CD8-positive, alpha-beta memory T cell (primary cell): Measurements from ENCODE around the gene LCN6. TPM values are rescaled to one million over a fixed set of nuclear protein-coding genes. Genes with fewer than 3 reads are reported as not detected.

ENCODE experiments used
- CTCF ChIA-PET: fragments of 350-600 bp; sonication (Branson Sonifier 250); formaldehyde crosslinking; loops from one replicate; lab custom pipeline; 2021; ENCODE audit warnings: antibody characterized with exemption; lab: Charles Lee
- POLR2A ChIA-PET: fragments of 350-600 bp; sonication (Branson Sonifier 250); formaldehyde crosslinking; loops from one replicate; lab custom pipeline; 2021; ENCODE audit warnings: antibody characterized with exemption; lab: Charles Lee
- DNase-seq, 5 donors: peaks; one replicate each; pipeline versions ENCODE4 v3.0.0 to v3.0.0-alpha.2; 2020 to 2022; ENCODE audit warnings: mixed read lengths in 1 of 5
- H3K27ac ChIP-seq: one replicate; pipeline ENCODE4 v1.7.0; 2013; ENCODE audit warnings: low read depth, mild to moderate bottlenecking, low read length, moderate library complexity
- H3K27me3 ChIP-seq: 2 replicates; pipeline ENCODE4 v1.7.0; 2013; ENCODE audit warnings: low read length, mild to moderate bottlenecking; ENCODE audit not compliant: insufficient read depth, poor library complexity, severe bottlenecking
- H3K36me3 ChIP-seq: 2 replicates; pipeline ENCODE4 v1.7.0; 2013; ENCODE audit warnings: mild to moderate bottlenecking, low read length, moderate library complexity; ENCODE audit not compliant: insufficient read depth
- H3K4me1 ChIP-seq: 2 replicates; pipeline ENCODE4 v1.7.0; 2013; ENCODE audit warnings: mild to moderate bottlenecking, low read length, moderate library complexity; ENCODE audit not compliant: insufficient read depth
- H3K4me3 ChIP-seq: 2 replicates; pipeline ENCODE4 v1.7.0; 2013; ENCODE audit warnings: mild to moderate bottlenecking, low read length
- H3K9me3 ChIP-seq: 2 replicates; pipeline ENCODE4 v1.7.0; 2013; ENCODE audit warnings: mild to moderate bottlenecking, low read length
- H3K27ac Mint-ChIP-seq, 8 donors: one replicate each; pipeline ENCODE4 v1.8.0; 2020 to 2021; ENCODE audit warnings: mixed read lengths in 8 of 8, mild to moderate bottlenecking in 6 of 8, inconsistent platforms in 3 of 8, moderate library complexity in 3 of 8
- H3K27me3 Mint-ChIP-seq, 2 donors: one replicate each; pipeline ENCODE4 v1.8.0; 2020 to 2021; ENCODE audit warnings: mixed read lengths in 2 of 2, mild to moderate bottlenecking in 1 of 2, moderate library complexity in 1 of 2
- H3K36me3 Mint-ChIP-seq, 3 donors: one replicate each; pipeline ENCODE4 v1.8.0; 2020 to 2021; ENCODE audit warnings: mixed read lengths in 3 of 3, inconsistent platforms in 1 of 3, mild to moderate bottlenecking in 1 of 3
- H3K4me1 Mint-ChIP-seq, 3 donors: one replicate each; pipeline ENCODE4 v1.8.0; 2020 to 2021; ENCODE audit warnings: mixed read lengths in 3 of 3, inconsistent platforms in 1 of 3, mild to moderate bottlenecking in 1 of 3
- H3K4me3 Mint-ChIP-seq, 7 donors: one replicate each; pipeline ENCODE4 v1.8.0; 2020 to 2021; ENCODE audit warnings: mixed read lengths in 7 of 7, mild to moderate bottlenecking in 6 of 7, moderate library complexity in 4 of 7, inconsistent platforms in 2 of 7
- H3K9me3 Mint-ChIP-seq, 5 donors: one replicate each; pipeline ENCODE4 v1.8.0; 2020 to 2022; ENCODE audit warnings: mixed read lengths in 5 of 5, mild to moderate bottlenecking in 3 of 5, moderate library complexity in 2 of 5, inconsistent platforms in 1 of 5
- polyA plus RNA-seq: library from polyadenylated mRNA; unstranded; fragments of 300-500 nt; fragmentation: Illumina TruSeq; gene quantifications from one replicate; pipeline ENCODE4 v1.2.3, GENCODE V29; 2021
- total RNA-seq, 2 experiments: library from RNA; stranded (reverse); gene quantifications; one replicate each; pipeline ENCODE4 v1.2.3, GENCODE V29; 2021

Gene LCN6
- total and polyA plus RNA-seq, 3 experiments from 2014 or later: not detected

- Histone ChIP-seq H3K4me1 (peaks cover 8% of the 10 kb centered on the region), H3K36me3 (no peaks in the 10 kb centered on the region), H3K4me3 (no peak overlapping the region), H3K27me3 (no peaks in the 10 kb centered on the region), H3K9me3 (no peaks in the 10 kb centered on the region), H3K27ac (no peak overlapping the region)
- Mint-ChIP-seq H3K36me3 (no peaks in the 10 kb centered on the region), H3K9me3 (peaks cover 0 to 1% (median 0%) of the 10 kb centered on the region in 5 donors), H3K27ac (no peak overlapping the region), H3K4me1 (peaks cover 0 to 8% (median 0%) of the 10 kb centered on the region in 3 donors), H3K4me3 (peak overlapping the region in 2 of 7 donors; percentile 25 to 49), H3K27me3 (peaks cover 7 to 10% of the 10 kb centered on the region in 2 donors)
- POLR2A ChIA-PET: interaction anchor here (1.0 kb wide), 1 partner anchor 12 kb away, joined by 3 read pairs; no protein-coding TSS in a partner anchor
- DNase-seq: no peak
- CTCF ChIA-PET: interaction anchor here (0.7 kb wide), 1 partner anchor 307 kb away, joined by 3 read pairs; no protein-coding TSS in a partner anchor
Measured at GRCh38 chr9:136740069-136740468, 8.3 kb downstream of the LCN6 start.

- no peak for DNase-seq
- H3K27ac ChIP-seq: no peak overlapping the region
- POLR2A ChIA-PET: interaction anchor here (1.0 kb wide), 1 partner anchor 11 kb away, joined by 3 read pairs; no protein-coding TSS in a partner anchor
- H3K4me3 ChIP-seq: no peak overlapping the region
- Mint-ChIP-seq H3K27me3 (peaks cover 7 to 10% of the 10 kb centered on the region in 2 donors), H3K9me3 (no peaks in the 10 kb centered on the region), H3K4me1 (peaks cover 0 to 8% (median 0%) of the 10 kb centered on the region in 3 donors), H3K4me3 (no peak overlapping the region), H3K27ac (no peak overlapping the region), H3K36me3 (no peaks in the 10 kb centered on the region)
- H3K4me1 ChIP-seq: peaks cover 8% of the 10 kb centered on the region
- CTCF ChIA-PET: interaction anchor here (0.7 kb wide), 1 partner anchor 308 kb away, joined by 3 read pairs; no protein-coding TSS in a partner anchor
- H3K27me3 ChIP-seq: no peaks in the 10 kb centered on the region
- no peaks in the 10 kb centered on the region for H3K36me3 ChIP-seq
- no peaks in the 10 kb centered on the region for H3K9me3 ChIP-seq
Measured at GRCh38 chr9:136739509-136739908, 8.8 kb downstream of the LCN6 start.

- Mint-ChIP-seq H3K27me3 (peaks cover 7 to 10% of the 10 kb centered on the region in 2 donors), H3K4me1 (peaks cover 0 to 8% (median 0%) of the 10 kb centered on the region in 3 donors), H3K36me3 (no peaks in the 10 kb centered on the region), H3K4me3 (no peak overlapping the region), H3K27ac (no peak overlapping the region), H3K9me3 (no peaks in the 10 kb centered on the region)
- no peak overlapping the region for H3K4me3 ChIP-seq
- H3K4me1 ChIP-seq: peaks cover 8% of the 10 kb centered on the region
- no peak for DNase-seq
- no peaks in the 10 kb centered on the region for H3K27me3 ChIP-seq
- ChIA-PET POLR2A (no interaction called here), CTCF (no interaction called here)
- H3K36me3 ChIP-seq: no peaks in the 10 kb centered on the region
- H3K27ac ChIP-seq: no peak overlapping the region
- no peaks in the 10 kb centered on the region for H3K9me3 ChIP-seq
Measured at GRCh38 chr9:136738960-136739359, 9.4 kb downstream of the LCN6 start.

- H3K36me3 ChIP-seq: no peaks in the 10 kb centered on the region
- DNase-seq: no peak
- H3K27ac ChIP-seq: no peak overlapping the region
- POLR2A ChIA-PET: no interaction called here
- no peak overlapping the region for H3K4me3 ChIP-seq
- Mint-ChIP-seq H3K9me3 (no peaks in the 10 kb centered on the region), H3K4me1 (no peaks in the 10 kb centered on the region), H3K27me3 (peaks cover 0 to 1% of the 10 kb centered on the region in 2 donors), H3K4me3 (no peak overlapping the region), H3K27ac (no peak overlapping the region), H3K36me3 (no peaks in the 10 kb centered on the region)
- H3K9me3 ChIP-seq: no peaks in the 10 kb centered on the region
- no peaks in the 10 kb centered on the region for H3K27me3 ChIP-seq
- no peaks in the 10 kb centered on the region for H3K4me1 ChIP-seq
- CTCF ChIA-PET: no interaction called here
Measured at GRCh38 chr9:136735812-136736480, 12.4 kb downstream of the LCN6 start.

GRCh38 chr9:136734837-136735496, 13.4 kb downstream of the LCN6 start:
- no peaks in the 10 kb centered on the region for H3K4me1 ChIP-seq
- no peaks in the 10 kb centered on the region for H3K27me3 ChIP-seq
- Mint-ChIP-seq H3K27me3 (peaks cover 0 to 1% of the 10 kb centered on the region in 2 donors), H3K9me3 (no peaks in the 10 kb centered on the region), H3K4me3 (no peak overlapping the region), H3K27ac (peak overlapping the region in 1 of 8 donors; percentile 84), H3K4me1 (no peaks in the 10 kb centered on the region), H3K36me3 (no peaks in the 10 kb centered on the region)
- DNase-seq: no peak
- H3K4me3 ChIP-seq: no peak overlapping the region
- POLR2A ChIA-PET: no interaction called here
- CTCF ChIA-PET: no interaction called here
- no peaks in the 10 kb centered on the region for H3K36me3 ChIP-seq
- no peaks in the 10 kb centered on the region for H3K9me3 ChIP-seq
- H3K27ac ChIP-seq: no peak overlapping the region

GRCh38 chr9:136733611-136734010, 14.7 kb downstream of the LCN6 start:
- DNase-seq: no peak
- peaks cover 0 to 1% of the 10 kb centered on the region in 2 donors for H3K27me3 Mint-ChIP-seq
- H3K27ac Mint-ChIP-seq: peak overlapping the region in 1 of 8 donors; percentile 81
- no peaks in the 10 kb centered on the region for H3K9me3 Mint-ChIP-seq
- ChIA-PET POLR2A (no interaction called here), CTCF (no interaction called here)
- Histone ChIP-seq H3K27ac (no peak overlapping the region), H3K27me3 (no peaks in the 10 kb centered on the region), H3K36me3 (no peaks in the 10 kb centered on the region), H3K4me1 (peaks cover 4% of the 10 kb centered on the region), H3K9me3 (no peaks in the 10 kb centered on the region), H3K4me3 (no peak overlapping the region)
- H3K4me3 Mint-ChIP-seq: no peak overlapping the region
- H3K4me1 Mint-ChIP-seq: no peaks in the 10 kb centered on the region
- no peaks in the 10 kb centered on the region for H3K36me3 Mint-ChIP-seq

- no peaks in the 10 kb centered on the region for H3K36me3 ChIP-seq
- no peak overlapping the region for H3K4me3 ChIP-seq
- Mint-ChIP-seq H3K9me3 (no peaks in the 10 kb centered on the region), H3K27me3 (peaks cover 0 to under 1% of the 10 kb centered on the region in 2 donors), H3K27ac (peak overlapping the region in 1 of 8 donors; percentile 32), H3K4me1 (peaks cover 0 to under 1% (median 0%) of the 10 kb centered on the region in 3 donors), H3K4me3 (no peak overlapping the region), H3K36me3 (peaks cover 0 to 1% (median 0%) of the 10 kb centered on the region in 3 donors)
- H3K4me1 ChIP-seq: peaks cover 5% of the 10 kb centered on the region
- no peaks in the 10 kb centered on the region for H3K9me3 ChIP-seq
- no peak for DNase-seq
- CTCF ChIA-PET: no interaction called here
- POLR2A ChIA-PET: no interaction called here
- H3K27me3 ChIP-seq: no peaks in the 10 kb centered on the region
- H3K27ac ChIP-seq: no peak overlapping the region
Measured at GRCh38 chr9:136732444-136733178, 15.7 kb downstream of the LCN6 start.
